IMR-90 (cell line): Measurements from ENCODE around the gene NDUFB5.

Experiments used
- BHLHE40 ChIP-seq: fragments of 150-350 bp; IDR thresholded peaks from 2 replicates; pipeline ENCODE4 v1.6.1; 2016; ENCODE audit warnings: mild to moderate bottlenecking, low read depth, low read length
- CEBPB ChIP-seq: IDR thresholded peaks from 2 replicates; pipeline ENCODE4 v1.6.1; 2012; ENCODE audit warnings: low read depth, low read length, improper control_type of control experiment
- CTCF ChIP-seq: conservative IDR thresholded peaks from 2 replicates; pipeline ENCODE4 v1.5.1; 2012; ENCODE audit warnings: mild to moderate bottlenecking, low read depth, low read length, improper control_type of control experiment
- MAFK ChIP-seq: IDR thresholded peaks from 2 replicates; pipeline ENCODE4 v1.6.1; 2012; ENCODE audit warnings: low read depth, low read length, improper control_type of control experiment
- MXI1 ChIP-seq: IDR thresholded peaks from 2 replicates; pipeline ENCODE4 v1.6.1; 2012; ENCODE audit warnings: low read depth, mild to moderate bottlenecking, low read length, moderate library complexity, borderline replicate concordance
- POLR2A ChIP-seq: IDR thresholded peaks from 2 replicates; pipeline ENCODE4 v1.6.1; 2012; ENCODE audit warnings: mild to moderate bottlenecking, low read depth, low read length
- RAD21 ChIP-seq: IDR thresholded peaks from 2 replicates; pipeline ENCODE4 v1.6.1; 2012; ENCODE audit warnings: low read length, improper control_type of control experiment
- RCOR1 ChIP-seq: IDR thresholded peaks from 2 replicates; pipeline ENCODE4 v1.6.1; 2012; ENCODE audit warnings: mild to moderate bottlenecking, low read length, improper control_type of control experiment; ENCODE audit not compliant: insufficient replicate concordance
- RFX5 ChIP-seq: IDR thresholded peaks from 2 replicates; pipeline ENCODE4 v1.8.0; 2012; ENCODE audit warnings: low read depth, mild to moderate bottlenecking, low read length, moderate library complexity
- SMC3 ChIP-seq: fragments of 150-350 bp; IDR thresholded peaks from 2 replicates; pipeline ENCODE4 v1.6.1; 2016; ENCODE audit warnings: low read depth, mild to moderate bottlenecking, antibody characterized with exemption, low read length, moderate library complexity
- TF ChIP-seq, protein P1 (sequence below): fragments of 150-350 bp; IDR thresholded peaks from 2 replicates; pipeline ENCODE4 v1.6.1; 2017; ENCODE audit warnings: mild to moderate bottlenecking, antibody characterized with exemption, low read length, low read depth

DNA sequence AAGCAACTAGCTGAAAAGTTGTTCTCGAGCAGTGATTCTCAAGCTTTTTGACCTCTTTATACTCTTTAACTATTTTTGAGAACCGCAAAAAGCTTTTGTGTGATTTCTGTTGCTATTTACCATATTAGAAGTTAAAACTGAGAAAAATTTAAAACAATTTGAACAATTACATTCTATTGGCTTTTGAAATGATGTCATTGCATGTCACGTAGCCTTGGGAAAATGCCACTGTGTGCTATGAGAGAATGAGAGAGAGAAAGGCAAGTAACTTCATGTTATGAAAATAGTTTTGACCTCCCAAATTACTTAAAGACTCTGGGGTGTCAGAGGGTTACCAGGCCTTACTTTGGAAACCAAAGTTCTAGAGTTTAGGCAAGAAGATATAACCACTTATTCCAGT, 56.3 kb downstream of the NDUFB5 start:
- TF ChIP-seq CEBPB (no peak), CTCF (no peak), POLR2A (no peak), MAFK (no peak), RAD21 (no peak), BHLHE40 (no peak), SMC3 (no peak), RFX5 (no peak), MXI1 (no peak), RCOR1 (no peak)
- TF ChIP-seq, protein P1, sequence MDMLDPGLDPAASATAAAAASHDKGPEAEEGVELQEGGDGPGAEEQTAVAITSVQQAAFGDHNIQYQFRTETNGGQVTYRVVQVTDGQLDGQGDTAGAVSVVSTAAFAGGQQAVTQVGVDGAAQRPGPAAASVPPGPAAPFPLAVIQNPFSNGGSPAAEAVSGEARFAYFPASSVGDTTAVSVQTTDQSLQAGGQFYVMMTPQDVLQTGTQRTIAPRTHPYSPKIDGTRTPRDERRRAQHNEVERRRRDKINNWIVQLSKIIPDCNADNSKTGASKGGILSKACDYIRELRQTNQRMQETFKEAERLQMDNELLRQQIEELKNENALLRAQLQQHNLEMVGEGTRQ, result no peak
